ENCODE results near the gene TTN.

Gene TTN

DNA sequence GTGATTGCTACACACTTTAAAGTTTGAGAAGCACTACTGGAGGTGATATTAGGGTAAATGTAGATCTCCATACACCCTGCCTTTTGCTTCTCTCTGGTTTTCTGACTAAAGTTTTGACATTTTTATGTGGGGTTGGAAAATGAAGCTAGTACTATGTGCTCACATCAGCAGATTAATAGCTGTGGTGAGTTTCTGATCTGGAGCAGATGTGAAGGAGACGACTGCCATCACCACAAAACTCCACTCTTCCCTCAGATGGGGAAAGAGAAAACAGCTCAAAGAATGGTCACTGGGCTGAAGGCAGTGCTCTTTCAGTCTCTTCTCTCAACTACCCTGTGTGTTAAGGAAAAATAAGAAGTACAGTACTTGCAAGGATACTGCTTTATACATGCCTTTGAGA lies 289.7 kb downstream of the TTN start:
- H3K4me3 ChIP-seq (ENCODE audit: low read depth, low read length): no peak overlapping the region
- no peak for DNase-seq (ENCODE audit: low read depth)
- TF ChIP-seq, protein P1, sequence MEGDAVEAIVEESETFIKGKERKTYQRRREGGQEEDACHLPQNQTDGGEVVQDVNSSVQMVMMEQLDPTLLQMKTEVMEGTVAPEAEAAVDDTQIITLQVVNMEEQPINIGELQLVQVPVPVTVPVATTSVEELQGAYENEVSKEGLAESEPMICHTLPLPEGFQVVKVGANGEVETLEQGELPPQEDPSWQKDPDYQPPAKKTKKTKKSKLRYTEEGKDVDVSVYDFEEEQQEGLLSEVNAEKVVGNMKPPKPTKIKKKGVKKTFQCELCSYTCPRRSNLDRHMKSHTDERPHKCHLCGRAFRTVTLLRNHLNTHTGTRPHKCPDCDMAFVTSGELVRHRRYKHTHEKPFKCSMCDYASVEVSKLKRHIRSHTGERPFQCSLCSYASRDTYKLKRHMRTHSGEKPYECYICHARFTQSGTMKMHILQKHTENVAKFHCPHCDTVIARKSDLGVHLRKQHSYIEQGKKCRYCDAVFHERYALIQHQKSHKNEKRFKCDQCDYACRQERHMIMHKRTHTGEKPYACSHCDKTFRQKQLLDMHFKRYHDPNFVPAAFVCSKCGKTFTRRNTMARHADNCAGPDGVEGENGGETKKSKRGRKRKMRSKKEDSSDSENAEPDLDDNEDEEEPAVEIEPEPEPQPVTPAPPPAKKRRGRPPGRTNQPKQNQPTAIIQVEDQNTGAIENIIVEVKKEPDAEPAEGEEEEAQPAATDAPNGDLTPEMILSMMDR (conservative IDR thresholded peaks at IDR 0.05; ENCODE audit: low read depth, low read length): no peak

DNA sequence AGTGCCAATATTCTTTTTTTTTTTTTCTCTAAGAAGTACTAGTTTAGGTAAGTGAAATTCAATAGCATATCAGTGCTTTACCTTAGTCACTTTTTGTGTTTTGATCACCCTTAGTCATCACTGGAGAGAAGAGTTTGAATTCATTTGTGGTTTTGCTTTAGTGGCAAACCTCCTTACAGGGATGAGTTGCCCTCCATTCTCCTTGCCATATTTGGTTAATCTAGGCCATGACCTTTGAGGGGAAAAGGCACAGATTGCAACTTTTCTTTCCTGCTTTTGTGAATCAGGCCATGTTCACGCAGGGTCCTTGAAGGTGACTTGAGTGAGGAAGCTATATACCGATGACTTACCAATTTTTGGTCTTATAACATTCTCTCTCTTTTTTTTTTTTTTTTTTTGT lies 292.6 kb downstream of the TTN start:
- TF ChIP-seq, protein P1 (conservative IDR thresholded peaks at IDR 0.05; ENCODE audit: low read depth, low read length): no peak
- H3K4me3 ChIP-seq (ENCODE audit: low read depth, low read length): no peak overlapping the region
- DNase-seq (ENCODE audit: low read depth): peak; percentile 37

DNA sequence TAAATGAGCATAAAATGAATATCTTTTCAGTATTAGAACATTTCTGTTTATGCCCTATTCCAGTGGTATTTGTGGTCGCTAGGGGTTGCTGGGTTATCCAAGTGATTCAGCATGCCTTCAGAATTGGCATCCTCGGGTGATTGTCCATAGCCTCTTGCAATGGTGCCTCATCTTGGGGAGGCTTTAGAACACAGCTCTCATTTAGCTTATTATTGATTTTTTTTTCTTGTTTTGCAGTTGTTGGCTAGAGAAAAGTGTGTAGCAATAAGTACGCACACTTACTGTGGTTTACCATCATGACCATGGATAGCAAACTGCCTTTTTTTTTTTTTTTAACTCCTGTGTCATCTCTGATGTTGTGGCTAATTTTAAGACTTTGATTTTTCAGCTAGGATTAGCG lies 293.3 kb downstream of the TTN start:
- no peak overlapping the region for H3K4me3 ChIP-seq (ENCODE audit: low read depth, low read length)
- TF ChIP-seq, protein P1 (conservative IDR thresholded peaks at IDR 0.05; ENCODE audit: low read depth, low read length): no peak
- no peak for DNase-seq (ENCODE audit: low read depth)

DNA sequence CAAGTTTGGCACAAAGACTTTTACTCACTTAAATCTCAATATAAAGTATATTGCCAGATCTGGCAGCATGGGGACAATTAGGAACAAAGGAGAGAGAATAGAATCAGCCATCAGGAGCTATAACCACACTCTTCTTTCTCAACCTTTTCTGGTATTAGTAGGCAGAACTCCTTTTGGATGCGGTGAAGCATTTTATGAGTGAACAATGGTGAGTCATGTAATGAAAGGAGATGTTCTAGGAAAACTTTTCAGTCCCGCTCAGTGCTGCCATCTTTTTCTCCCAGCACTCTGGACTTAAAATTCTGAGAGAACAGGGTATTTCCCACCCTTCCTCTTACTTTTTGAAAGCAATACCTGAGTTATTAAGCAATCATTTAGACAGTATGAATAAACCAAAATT lies 294.7 kb downstream of the TTN start:
- H3K4me3 ChIP-seq (ENCODE audit: low read depth, low read length): no peak overlapping the region
- TF ChIP-seq, protein P1 (conservative IDR thresholded peaks at IDR 0.05; ENCODE audit: low read depth, low read length): no peak
- DNase-seq (ENCODE audit: low read depth): peak; percentile 13

DNA sequence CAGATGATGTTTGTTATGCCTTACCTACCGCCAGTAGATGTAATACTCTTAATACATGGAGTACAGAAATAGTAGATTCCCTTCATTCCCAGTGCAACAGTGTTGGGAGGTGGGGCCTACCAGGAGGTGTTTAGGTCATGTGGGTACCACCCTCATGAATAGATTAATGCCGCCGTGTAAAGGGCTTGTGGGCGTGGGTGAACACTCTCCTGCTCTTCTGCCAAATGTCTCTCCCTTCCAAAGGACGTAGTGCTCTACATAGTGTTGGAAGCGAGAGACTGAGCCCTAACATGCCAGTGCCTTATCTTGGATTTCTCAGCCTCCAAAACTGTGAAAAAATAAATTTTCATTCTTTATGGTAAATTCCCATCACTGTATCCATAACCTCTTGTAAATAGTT lies 296.8 kb downstream of the TTN start:
- no peak for DNase-seq (ENCODE audit: low read depth)
- no peak overlapping the region for H3K4me3 ChIP-seq (ENCODE audit: low read depth, low read length)
- TF ChIP-seq, protein P1 (conservative IDR thresholded peaks at IDR 0.05; ENCODE audit: low read depth, low read length): no peak

DNA sequence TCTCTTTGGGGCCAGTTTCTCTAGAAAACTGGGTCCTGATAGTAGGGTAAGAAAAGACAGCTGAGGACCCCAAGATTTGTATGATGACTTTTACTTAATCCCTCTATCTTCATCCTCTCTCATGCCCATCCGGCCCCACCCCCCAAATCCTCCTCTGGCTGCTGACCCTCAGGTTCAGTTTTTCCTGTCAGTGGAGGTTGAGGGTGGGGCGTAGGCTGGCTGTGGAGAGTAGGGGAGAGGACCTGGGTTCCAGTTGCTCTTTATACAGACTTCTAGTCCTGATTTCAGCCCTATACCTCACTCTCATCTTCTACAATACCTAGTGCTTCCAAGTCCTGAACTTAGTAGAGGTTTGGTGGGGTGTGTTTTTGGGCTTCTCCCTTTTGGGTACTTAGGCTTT lies 298.6 kb downstream of the TTN start:
- no peak overlapping the region for H3K4me3 ChIP-seq (ENCODE audit: low read depth, low read length)
- TF ChIP-seq, protein P1 (conservative IDR thresholded peaks at IDR 0.05; ENCODE audit: low read depth, low read length): no peak
- no peak for DNase-seq (ENCODE audit: low read depth)

DNA sequence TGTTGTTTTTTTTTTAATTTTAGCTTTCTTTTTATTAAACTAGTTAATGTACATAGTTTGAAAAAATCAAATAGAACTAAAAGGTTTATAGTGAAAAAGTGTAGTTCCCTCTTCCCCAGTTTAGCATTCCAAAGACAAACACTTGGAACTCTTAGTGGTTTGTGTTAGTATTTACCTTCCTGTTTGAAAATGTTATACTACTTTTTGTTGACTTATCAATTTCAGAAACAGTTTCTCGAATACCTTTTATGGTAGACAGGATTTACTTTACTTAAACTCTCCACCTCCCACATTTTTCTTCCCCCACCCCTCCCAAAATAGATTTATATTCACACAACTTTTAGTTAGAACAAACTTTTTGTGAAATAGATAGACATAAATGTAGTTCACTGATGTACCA lies 300.3 kb downstream of the TTN start:
- TF ChIP-seq, protein P1 (conservative IDR thresholded peaks at IDR 0.05; ENCODE audit: low read depth, low read length): no peak
- DNase-seq (ENCODE audit: low read depth): no peak
- no peak overlapping the region for H3K4me3 ChIP-seq (ENCODE audit: low read depth, low read length)
